NCI-H1092 treated with DMSO at 0.1 percent for 48 hours (cell line): ENCODE measurements around the gene SAT1.

Experiments used
- DNase-seq: peaks from one replicate; lab custom pipeline; 2025; lab: John Stamatoyannopoulos, UW

The SAT1 gene

DNA sequence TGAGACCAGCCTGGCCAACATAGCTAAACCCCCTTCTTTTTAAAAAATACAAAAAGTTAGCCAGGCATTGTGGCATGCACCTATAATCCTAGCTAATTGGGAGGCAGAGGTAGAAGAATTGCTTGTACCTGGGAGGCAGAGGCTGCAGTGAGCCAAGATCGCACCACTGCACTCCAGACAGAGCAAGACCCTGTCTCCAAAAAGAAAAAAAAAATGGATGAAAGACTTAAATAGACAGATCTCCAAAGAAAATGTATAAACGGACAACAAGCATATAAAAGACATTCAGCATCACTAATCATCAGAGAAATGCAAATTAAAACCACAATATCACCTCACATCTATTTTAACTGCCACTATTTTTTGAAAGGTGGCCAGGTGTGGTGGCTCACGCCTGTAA lies 6.6 kb upstream of the SAT1 start:
- no peak for DNase-seq

DNA sequence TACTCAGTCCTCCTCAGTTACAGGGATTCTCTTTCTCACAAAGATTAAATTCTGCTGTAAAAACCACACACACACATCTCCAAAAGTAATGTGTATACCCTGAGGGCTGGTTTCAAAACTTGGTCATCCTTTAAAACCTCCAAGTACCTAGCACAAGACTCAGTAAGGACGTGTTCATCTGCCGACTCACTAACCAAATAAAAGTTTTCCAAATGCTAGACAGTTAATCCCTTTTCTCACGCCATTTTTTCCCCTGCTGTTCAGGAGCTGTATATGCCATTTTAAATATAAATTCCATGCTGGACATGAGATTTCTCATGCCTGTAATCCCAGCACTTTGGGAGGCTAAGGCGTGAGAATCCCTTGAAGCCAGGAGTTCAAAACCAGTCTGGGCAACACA lies 3.9 kb upstream of the SAT1 start:
- DNase-seq = no peak

DNA sequence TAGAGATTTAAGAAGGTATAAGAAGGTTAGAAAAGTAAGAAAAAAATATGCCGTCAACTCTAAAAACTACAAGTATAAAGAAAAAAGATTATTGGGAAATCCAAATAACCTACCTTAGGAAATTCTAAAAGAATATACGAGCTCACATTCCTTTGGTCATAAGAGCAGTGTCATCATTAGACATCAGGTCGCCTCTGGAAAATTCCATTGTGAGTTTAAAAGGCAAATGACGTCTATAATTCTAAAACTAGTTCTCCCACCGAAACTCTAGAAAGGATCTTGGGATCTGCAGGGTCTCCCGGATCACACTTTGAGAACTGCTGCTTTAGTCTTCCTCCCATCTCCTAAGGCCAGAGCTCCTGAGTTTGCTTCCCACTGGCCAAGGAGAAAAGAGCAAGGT lies 518 bp upstream of the SAT1 start:
- DNase-seq = no peak

GRCh38 chrX:23783589-23784469 lies 856 bp downstream of the SAT1 start:
- DNase-seq = no peak

GRCh38 chrX:23784470-23785331 lies 1.7 kb downstream of the SAT1 start:
- DNase-seq = no peak

DNA sequence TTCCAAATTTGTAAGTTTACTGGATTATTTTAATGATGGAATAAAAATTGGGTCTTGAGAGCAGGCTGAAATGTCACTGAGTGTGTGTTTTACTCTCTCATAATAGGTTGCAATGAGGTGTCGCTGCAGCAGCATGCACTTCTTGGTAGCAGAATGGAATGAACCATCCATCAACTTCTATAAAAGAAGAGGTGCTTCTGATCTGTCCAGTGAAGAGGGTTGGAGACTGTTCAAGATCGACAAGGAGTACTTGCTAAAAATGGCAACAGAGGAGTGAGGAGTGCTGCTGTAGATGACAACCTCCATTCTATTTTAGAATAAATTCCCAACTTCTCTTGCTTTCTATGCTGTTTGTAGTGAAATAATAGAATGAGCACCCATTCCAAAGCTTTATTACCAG lies 2.6 kb downstream of the SAT1 start:
- no peak for DNase-seq

GRCh38 chrX:23786268-23786815 lies 3.4 kb downstream of the SAT1 start:
- DNase-seq = no peak

DNA sequence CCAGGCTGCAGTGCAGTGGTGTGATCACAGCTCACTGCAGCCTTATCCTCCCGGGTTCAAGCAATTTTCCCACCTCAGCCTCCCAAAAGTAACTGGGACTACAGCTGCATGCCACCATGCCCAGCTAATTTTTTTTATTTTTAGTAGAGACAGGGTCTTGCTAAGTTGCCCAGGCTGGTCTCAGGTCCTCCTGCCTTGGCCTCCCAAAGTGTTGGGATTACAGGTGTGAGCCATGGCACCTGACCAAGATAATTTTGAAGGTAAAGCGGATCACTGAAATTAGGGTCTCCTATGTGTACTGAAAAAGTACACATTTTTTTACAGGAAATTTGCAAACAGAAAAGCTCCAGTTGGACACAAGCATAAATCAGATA lies 4.8 kb downstream of the SAT1 start:
- DNase-seq = no peak

- DNase-seq = no peak
Measured at GRCh38 chrX:23788521-23788920, 5.5 kb downstream of the SAT1 start.

- DNase-seq = no peak
Measured at GRCh38 chrX:23788946-23789345, 6.0 kb downstream of the SAT1 start.

- DNase-seq = no peak
Measured at GRCh38 chrX:23789386-23790154, 6.6 kb downstream of the SAT1 start.

DNA sequence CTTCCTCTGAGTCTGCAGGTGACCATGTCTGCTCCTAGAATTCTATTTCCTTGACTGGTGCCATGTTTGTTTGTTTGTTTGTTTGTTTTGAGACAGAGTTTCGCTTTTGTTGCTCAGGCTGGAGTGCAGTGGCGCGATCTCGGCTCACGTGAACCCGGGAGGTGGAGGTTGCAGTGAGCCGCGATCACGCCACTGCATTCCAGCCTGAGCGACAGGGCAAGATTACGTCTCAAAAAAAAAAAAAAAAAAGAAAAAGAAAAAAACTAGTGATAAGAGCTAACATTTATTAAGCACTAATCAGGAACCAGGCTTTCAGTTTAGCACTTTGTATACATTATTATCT lies 7.2 kb downstream of the SAT1 start:
- no peak for DNase-seq

GRCh38 chrX:23792861-23793553 lies 10.0 kb downstream of the SAT1 start:
- peak; percentile 78 for DNase-seq

- DNase-seq = no peak
Measured at GRCh38 chrX:23795221-23795620, 12.2 kb downstream of the SAT1 start.

GRCh38 chrX:23797371-23798128 lies 14.6 kb downstream of the SAT1 start:
- no peak for DNase-seq

- no peak for DNase-seq
Measured at GRCh38 chrX:23799469-23800065, 16.6 kb downstream of the SAT1 start.

DNA sequence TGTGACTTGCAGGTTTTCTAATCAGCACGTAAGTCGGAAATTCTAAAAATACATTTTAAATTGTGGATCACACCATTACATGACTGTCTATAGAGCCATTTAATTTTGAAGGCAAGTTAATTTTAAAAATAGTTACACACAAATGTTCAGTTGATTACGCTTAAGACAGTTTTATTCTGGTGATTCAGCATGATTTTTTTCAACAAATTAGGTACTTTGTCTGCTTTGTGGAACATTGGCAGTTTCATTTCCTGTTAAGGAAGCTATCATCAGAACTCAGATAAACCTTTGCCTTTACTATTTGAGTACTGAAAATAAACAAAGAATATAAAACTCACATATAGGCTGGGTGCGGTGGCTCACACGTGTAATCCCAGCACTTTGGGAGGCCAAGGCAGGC lies 19.5 kb downstream of the SAT1 start:
- no peak for DNase-seq

GRCh38 chrX:23803931-23804381 lies 21.0 kb downstream of the SAT1 start:
- no peak for DNase-seq

- DNase-seq = no peak
Measured at GRCh38 chrX:23804578-23804977, 21.6 kb downstream of the SAT1 start.

GRCh38 chrX:23805389-23805788 lies 22.4 kb downstream of the SAT1 start:
- no peak for DNase-seq
